Amygdala (tissue), 56 donors: ENCODE results near the gene TNK1.
"Not testable (repeated sequence)": the region's sequence is repeated elsewhere in the genome, so short reads cannot be mapped to it uniquely, and the experiment has no call there.

Experiments
- DNase-seq, 56 donors: peaks; one replicate each; lab custom pipeline; 2025; lab: John Stamatoyannopoulos, UW

TNK1 gene

DNA sequence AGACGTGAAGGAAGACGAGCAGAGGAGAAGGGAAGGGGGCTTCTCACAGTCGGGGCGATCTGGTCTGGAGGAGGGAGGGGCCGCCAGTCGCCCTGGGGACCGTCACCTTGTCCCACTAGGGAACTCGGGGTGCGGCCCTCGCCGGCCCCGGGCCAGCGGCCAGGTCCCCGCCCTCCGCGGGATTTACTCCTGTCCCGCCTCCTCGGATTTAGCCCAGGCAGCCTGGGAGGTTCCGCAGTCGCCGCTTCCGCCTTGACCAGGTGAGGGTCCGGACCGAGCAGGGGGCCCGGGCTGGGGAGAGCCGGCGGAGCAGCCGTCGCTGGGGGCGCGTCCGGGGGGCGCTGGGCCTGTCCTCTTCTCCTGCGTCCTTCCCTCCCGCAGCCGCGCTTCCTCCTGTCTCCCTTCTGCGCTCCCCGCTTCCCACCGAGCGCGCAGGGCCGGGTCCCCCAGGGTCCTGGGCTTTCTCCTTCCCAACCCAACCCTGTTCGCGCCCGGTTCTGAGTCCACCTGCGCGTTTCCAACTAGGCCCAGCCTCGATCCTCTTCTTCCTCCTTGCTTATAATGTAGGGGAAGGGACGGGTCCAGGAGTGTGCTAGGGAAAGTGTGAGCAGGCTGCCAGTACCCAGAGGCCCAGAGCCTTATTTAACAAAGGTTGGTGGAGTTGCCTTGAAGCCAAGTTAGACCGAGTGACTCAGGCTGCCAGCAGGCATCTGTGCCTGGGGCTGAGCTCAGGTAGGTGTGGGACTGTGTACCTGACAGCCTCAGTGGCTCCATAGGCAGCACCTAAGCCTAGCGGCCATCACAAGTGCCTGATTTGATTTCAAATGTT lies at the start of gene TNK1:
TNK1 (plus strand) TSS at position 235 of the 829 bp plus-strand sequence. CDS start 1,838 bp downstream, outside the sequence.
- no peak for DNase-seq

DNA sequence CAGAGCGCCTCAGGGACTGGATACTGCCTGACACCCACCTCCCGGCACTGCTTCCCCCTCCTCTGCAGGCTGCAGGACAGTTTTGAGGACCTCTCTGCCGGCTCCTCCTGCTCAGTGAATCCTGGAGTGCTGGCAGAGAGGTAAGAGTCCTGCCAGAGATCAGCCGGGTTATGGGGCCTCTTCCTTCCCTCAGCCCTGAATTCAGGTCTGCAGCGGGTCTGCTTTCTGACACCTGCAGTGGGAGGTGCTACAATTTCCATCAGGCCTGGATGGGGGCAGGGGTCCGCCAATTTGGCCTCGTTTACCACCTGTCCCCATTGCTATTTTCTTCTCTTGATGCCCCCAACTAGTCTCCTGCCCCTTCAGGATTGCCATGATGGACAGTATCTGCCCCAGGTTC lies 48.8 kb upstream of the TNK1 start:
- DNase-seq: no peak

DNA sequence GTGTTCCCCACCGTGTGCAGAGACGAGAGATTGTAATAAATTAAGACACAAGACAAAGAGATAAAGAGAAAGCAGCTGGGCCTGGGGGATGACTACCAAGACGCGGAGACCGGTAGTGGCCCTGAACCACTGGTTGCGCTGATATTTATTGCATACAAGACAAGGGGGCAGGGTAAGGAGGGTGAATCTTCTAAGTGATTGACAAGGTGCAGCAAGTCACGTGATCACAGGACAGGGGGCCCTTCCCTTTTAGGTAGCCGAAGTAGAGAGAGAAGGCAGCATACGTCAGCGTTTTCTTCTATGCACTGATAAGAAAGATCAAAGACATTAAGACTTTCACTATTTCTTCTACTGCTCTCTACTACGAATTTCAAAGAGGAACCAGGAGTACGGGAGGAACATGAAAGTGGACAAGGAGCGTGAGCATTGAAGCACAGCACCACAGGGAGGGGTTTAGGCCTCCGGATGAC lies 48.3 kb upstream of the TNK1 start:
- DNase-seq: not testable (repeated sequence)

DNA sequence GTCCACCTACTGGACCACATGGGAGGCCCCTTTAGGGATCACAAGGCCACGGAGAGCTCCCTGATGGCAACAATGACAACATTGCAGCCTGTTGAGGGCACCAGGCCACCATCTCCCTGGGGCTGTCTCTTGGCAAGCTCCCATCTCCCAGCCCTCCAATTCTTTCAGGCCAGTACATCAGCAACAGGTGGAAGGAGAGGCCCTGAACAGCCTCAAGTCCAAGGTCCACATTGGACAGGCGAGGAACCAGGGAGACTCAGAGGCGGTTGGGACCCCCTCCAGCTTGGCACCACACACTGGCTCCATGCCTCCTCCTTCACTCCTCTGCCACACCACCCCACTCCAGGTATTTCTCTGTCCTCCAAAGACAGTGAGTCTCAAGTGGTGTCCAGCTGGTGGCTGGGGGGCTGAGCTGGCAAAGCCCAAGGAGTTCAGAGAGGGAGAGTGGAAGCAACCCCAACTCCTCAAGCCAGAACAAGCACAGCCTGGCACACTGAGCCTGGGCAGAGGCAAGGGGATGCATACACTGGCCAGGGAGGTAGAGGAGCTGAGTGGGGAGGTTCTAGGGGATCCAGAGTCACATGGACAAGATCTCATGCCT lies 45.9 kb upstream of the TNK1 start:
- no peak for DNase-seq

DNA sequence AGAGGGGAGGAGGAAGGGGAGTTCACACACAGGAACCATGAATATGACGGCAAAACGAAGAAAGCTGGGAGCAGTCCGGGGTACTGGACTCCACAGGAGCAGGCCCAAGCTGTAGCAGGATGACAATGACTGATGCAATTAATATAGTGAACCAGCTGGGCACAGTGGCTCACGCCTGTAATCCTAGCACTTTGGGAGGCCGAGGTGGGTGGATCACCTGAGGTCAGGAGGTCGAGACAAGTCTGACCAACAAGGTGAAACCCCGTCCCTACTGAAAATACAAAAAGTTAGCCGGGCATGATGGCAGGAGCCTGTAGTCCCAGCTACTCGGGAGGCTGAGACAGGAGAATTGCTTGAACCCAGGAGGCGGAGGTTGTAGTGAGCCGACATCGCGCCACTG lies 45.1 kb upstream of the TNK1 start:
- not testable (repeated sequence) for DNase-seq

DNA sequence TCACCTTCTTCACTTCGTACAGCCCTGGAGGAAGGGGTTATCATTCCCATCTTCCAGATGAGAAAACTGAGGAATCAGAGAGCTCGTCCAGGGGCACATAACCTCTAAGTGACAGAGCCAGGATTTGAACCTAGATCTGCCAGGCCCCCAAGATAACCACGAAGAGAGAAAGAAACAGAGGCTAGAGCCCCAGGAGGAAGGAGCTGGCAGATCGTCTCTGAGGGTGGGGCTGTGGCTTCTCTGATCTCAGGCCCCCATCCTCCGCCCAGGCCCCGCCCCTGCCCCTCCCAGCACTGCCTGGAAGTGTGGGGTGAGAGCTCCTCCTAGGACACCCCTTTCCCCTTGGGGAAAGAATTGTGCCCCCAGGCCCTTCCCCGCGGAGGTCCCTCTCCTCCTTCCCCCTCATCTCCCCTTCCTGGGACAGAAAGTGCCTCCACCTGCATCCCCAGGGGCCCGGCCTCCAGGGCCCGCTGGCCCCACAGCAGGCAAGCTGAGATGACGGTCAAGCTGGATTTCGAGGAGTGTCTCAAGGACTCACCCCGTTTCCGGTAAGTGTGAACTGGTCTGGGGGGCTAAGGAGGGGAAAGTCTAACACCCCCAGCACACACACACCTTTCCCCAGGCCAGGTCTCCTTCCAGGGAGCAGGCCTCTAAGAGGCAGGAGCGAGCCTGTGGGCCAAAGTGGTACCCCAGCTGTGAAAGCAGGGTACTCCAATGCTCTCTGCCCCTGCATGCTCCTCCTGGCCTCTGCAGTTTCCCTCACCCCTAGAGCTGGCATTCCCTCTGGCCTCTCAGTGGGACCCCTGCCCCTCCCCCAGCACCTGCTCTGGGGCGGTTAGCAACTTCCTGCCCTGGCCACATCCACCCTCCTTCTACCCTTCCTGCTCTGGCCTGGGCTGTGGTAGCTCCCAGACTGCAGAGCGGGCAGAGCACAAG lies 44.4 kb upstream of the TNK1 start, which contains the start of gene ACAP1:
ACAP1 (plus strand) TSS at position 290 of the 936 bp plus-strand sequence; CDS start at position 496, 206 bp downstream.
- no peak for DNase-seq

DNA sequence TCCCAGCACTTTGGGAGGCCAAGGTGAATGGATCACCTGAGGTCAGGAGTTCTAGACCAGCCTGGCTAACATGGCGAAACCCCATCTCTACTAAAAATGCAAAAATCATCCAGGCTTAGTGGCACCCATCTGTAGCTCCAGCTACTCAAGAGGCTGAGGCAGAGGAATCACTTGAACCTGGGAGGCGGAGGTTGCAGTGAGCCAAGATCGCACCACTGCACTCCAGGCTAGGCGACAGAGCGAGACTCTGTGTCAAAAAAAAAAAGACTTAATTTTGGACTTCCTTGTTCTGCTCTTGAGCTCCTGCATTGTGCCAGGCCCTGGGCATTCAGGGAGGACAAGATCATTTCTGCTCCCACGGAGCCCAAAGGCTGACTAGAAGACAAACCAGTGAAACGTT lies 43.3 kb upstream of the TNK1 start:
- DNase-seq: not testable (repeated sequence)

DNA sequence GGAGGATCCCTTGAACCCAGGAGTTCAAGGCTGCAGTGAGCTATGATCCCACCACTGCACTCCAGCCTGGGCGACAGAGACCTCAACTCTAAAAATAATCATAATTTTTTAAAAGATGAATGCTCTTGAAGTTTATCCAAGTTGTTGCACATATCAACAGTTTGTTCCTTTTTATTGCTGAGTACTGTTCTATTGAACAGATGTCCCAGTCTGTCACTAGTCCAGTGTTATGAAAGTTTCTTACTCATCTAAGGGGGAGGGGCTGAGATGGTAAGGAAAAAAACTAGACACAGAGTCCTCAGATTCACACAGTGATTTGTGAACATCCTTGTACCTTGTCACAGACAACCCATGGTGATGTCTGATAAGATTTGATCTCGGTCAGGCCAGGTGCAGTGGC lies 40.7 kb upstream of the TNK1 start:
- DNase-seq: no peak

DNA sequence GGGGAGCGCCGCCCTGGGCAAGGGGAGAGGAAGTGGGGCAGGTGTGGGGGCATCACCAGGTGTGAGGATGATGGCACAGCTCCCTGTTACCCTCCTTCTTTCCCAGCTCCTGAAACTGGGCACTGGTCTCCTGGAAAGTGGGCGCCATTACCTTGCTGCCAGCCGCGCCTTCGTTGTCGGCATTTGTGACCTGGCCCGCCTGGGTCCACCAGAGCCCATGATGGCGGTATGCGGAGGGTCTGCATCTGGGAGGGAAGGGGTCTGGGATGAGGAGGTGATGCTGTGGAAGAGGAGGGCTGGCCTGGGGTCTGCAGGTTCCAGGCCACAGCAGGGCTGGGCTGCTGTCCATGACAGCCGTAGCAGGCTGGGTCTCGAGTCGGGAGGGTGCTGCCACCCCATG lies 39.0 kb upstream of the TNK1 start:
- no peak for DNase-seq

DNA sequence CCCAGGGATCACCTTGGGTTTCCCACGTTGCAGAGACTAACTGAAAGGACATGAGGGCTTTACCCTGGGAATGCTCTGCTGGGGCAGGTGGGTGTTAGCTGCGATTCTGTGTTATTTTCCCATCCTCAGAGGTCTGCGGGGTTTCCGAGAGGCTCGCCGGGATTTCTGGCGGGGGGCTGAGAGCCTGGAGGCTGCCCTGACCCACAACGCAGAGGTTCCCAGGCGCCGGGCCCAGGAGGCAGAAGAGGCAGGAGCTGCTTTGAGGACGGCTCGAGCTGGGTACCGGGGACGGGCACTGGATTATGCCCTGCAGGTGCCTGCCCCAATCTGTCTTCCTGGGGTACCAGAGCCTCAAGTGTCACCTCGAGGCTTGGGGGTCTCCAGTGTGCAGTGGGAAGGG lies 37.6 kb upstream of the TNK1 start:
- no peak for DNase-seq

DNA sequence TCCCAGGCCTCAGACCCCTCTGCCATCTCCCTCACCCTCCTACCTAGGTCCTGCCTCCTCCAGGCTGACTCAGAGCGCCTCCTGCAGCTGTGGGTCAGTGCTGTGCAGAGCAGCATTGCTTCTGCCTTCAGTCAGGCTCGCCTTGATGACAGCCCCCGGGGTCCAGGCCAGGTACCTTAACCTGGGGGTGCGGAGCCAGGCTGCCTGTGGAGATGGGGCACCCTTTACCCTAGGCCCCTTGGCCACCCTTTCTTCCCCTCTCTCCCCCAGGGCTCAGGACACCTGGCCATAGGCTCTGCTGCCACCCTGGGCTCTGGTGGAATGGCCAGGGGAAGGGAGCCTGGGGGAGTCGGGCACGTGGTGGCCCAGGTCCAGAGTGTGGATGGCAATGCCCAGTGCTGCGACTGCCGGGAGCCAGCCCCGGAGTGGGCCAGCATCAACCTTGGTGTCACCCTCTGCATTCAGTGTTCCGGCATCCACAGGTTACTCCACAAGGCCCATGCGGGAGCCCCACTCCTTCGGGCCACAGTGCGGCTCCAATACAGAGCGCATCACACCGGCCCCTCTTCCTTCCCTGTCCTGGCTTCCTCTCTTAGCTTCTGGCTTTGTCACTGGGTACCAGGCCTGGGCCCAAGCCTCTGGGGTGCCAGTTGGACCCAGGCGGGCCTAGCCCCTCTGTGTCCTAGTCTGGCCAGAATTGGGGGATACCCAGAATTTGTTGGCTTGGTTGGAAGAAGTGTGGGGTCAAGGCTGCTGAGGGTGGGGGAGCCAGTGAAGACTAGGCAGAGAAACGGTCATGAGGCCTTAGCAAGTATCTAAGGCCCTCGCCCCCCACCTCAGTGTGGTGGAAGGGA lies 33.9 kb upstream of the TNK1 start:
- no peak for DNase-seq

DNA sequence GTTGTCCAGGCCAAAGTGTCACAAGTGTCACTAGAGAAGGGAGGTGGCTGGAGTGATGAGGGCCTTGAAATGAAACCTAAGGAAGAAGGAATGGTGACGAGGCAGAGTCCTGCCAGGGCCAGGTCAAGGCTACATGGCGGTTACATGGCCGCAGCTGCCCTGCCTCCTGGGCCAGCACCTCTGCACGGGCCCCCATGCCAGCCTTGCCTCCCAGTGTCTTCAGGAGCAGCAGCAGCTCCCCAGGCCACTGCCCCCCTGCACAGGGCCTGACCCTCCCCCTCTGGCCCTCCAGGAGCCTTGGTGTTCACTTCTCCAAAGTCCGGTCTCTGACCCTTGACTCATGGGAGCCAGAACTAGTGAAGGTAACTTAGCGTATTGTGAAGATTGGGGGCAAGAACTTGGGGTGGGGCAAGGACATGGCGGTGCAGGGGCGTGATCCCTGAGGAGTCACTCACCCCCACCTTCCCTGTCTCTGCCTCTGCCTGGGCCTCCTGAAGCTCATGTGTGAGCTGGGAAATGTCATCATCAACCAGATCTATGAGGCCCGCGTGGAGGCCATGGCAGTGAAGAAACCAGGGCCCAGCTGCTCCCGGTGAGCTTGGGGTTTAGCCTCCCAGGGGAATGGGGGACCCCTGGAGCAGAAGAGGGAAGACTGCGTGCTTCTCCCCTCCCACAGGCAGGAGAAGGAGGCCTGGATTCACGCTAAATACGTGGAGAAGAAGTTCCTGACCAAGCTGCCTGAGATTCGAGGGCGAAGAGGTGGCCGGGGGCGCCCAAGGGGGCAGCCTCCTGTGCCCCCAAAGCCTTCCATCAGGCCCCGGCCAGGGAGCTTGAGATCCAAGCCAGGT lies 33.0 kb upstream of the TNK1 start:
- no peak for DNase-seq

DNA sequence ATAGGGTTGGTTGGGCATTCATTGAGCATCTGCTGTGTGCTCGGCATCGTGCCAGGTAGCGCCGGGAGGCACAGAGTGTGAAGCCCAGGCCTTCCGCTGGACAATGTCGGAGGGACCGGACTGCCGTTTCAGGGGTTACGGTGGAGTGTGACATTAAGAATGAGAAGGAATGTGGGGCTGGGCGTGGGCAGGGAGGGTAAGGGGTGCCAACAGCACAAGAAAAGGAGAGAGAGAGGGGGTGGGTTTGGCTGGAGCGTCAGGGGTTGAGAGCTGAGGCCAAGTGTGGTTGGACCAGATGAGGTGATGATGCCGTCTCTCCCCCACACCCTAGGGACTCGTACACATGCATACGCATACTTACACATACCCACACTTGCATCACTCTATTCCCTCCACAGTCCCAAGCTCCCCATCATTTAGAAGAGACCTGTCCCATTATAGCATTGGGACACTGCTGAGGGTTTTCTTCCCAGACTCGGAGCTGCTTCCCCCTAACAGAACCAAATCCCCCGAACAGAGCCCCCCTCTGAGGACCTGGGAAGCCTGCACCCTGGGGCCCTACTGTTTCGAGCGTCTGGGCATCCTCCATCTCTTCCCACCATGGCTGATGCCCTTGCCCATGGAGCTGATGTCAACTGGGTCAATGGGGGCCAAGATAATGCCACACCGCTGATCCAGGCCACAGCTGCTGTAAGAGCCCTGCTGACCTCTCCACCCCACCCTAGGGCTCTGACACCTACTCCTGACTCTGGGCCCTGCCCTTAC lies 32.2 kb upstream of the TNK1 start:
- no peak for DNase-seq

DNA sequence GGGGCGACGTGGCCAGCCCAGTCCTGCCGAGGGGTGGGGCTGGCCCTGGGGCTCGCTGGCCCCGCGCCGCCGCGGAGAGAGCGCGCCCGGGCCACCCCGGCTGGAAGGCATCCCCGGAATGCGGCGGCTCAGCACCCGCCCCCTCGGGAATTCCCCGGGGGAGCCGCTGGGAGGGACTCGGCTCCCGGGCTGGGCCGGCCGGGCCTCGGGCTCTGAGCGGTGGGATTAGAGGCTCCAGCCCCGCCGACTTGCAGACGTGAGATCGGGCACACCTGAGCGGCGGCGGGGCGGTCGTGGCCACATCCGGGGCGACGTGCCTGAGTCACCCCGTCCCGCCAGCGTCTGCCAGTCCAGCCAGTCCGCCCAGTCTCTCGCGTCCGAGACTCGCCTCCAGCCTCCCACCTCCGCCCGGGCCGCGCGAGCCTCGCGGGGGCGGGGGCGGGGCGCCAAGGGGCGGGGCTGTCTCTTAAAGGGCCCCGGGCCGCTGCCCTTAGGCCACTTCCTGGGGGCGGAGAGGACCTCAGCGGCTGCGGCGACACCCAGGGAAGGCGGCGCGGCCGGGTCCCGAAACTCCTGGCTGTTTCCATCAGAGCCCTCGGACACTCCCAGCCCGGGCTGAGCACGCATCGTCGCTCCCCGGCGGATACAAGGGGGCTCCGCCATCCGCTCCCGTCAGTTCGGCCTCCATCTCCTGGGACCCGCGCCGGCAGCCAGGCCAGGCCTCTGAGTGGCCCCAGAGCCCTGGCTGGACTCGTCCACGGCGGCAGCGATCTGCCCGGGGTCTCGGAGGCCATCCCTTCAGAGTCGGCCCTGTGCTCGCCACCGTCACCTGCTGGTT lies 29.0 kb upstream of the TNK1 start, which contains the start of gene KCTD11:
KCTD11 (plus strand) TSS at position 498 of the 838 bp plus-strand sequence.
- peak in 54 of 56 donors; percentile 29 to 89 (median 74) for DNase-seq

DNA sequence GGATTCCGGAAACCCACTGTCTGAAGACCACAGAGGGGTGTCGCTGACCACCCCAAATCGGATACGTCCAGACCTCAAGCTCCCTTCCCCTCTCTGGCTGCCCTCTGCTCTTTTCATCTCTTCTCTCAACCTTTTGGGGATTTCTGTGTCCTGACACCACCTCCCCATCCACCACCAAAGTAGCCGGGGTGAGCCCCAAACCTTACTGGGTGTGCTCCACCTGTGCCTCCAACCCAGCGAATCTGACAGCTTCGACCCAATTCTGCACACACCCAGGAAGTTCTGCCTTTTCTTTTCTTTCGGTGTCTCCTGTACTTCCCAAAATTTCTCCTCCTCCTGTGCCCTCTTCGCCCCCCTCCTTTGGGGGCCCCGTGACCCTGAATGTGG lies 28.4 kb upstream of the TNK1 start:
- peak in 1 of 56 donors; percentile 49 for DNase-seq

DNA sequence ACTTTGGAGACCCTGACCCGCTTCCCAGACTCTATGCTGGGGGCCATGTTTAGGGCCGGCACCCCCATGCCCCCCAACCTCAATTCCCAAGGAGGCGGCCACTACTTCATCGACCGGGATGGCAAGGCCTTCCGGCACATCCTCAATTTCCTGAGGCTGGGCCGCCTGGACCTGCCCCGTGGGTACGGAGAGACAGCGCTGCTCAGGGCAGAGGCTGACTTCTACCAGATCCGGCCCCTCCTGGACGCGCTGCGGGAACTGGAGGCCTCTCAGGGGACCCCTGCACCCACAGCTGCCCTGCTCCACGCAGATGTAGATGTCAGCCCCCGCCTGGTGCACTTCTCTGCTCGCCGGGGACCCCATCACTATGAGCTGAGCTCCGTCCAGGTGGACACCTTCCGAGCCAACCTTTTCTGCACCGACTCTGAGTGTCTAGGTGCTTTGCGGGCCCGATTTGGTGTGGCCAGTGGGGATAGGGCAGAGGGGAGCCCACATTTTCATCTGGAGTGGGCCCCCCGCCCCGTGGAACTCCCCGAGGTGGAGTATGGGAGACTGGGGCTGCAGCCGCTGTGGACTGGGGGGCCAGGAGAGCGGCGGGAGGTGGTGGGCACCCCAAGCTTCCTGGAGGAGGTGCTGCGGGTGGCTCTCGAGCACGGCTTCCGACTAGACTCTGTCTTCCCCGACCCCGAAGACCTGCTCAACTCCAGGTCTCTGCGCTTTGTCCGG lies 27.8 kb upstream of the TNK1 start:
- DNase-seq: no peak
